Measurements from ENCODE around the gene CASP2. TPM values are rescaled to one million over a fixed set of nuclear protein-coding genes. Genes with fewer than 3 reads are reported as not detected.

CASP2 gene
- total and polyA plus RNA-seq, 2 of the 13 experiments (the other 11 are each of a cell fraction or from before 2014, with no cell fraction given), result 10.2 to 13.7 TPM

- no peak for TF ChIP-seq ZNF691 (CRISPR knock-in tag; IDR thresholded peaks at IDR 0.05; ENCODE audit: borderline replicate concordance, low read depth)
- peak; percentile 70 for TF ChIP-seq ELF3 (CRISPR knock-in tag; IDR thresholded peaks at IDR 0.05)
- peak; percentile 58 for TF ChIP-seq RBM39 (IDR thresholded peaks at IDR 0.05; ENCODE audit: low read depth, low read length, poor library complexity, severe bottlenecking)
- TF ChIP-seq KAT2B (IDR thresholded peaks at IDR 0.05; ENCODE audit: borderline replicate concordance, low read depth, low read length), result no peak
- TF ChIP-seq ZNF577 (CRISPR knock-in tag; IDR thresholded peaks at IDR 0.05; ENCODE audit: borderline replicate concordance, low read depth), result no peak
- TF ChIP-seq AKAP8 (CRISPR knock-in tag; IDR thresholded peaks at IDR 0.05), result 0 out of 2 replicates have a peak, but pooled peaks have one; percentile 57
- no peak for TF ChIP-seq ZC3H4 (CRISPR knock-in tag; IDR thresholded peaks at IDR 0.05; ENCODE audit: borderline replicate concordance)
- TF ChIP-seq AGO1 (IDR thresholded peaks at IDR 0.05; ENCODE audit: low read depth, low read length, poor library complexity, severe bottlenecking), result peak; percentile 50
- TF ChIP-seq HHEX (CRISPR knock-in tag; IDR thresholded peaks at IDR 0.05), result no peak
- no peak for TF ChIP-seq MLLT10 (CRISPR knock-in tag; IDR thresholded peaks at IDR 0.05)
- no peak for TF ChIP-seq TAF15 (IDR thresholded peaks at IDR 0.05; ENCODE audit: low read depth, low read length, poor library complexity, severe bottlenecking)
- no peak for TF ChIP-seq CEBPB (IDR thresholded peaks at IDR 0.05; ENCODE audit: borderline replicate concordance, low read depth, low read length)
- no peak; the same call in 1 of the 2 replicates for TF ChIP-seq TFAP4 (IDR thresholded peaks at IDR 0.05; ENCODE audit: borderline replicate concordance, low read depth)
- TF ChIP-seq GABPB1 (CRISPR knock-in tag; IDR thresholded peaks at IDR 0.05), result peak; percentile 89
- TF ChIP-seq SMAD9 (CRISPR knock-in tag; IDR thresholded peaks at IDR 0.05), result 0 out of 2 replicates have a peak, but pooled peaks have one; percentile 27
- peak in 1 of 2 experiments; percentile 88; a peak in 2 of 4 replicates for TF ChIP-seq KLF16 (CRISPR knock-in tag; IDR thresholded peaks at IDR 0.05)
- no peak for TF ChIP-seq ZNF850 (CRISPR knock-in tag; conservative IDR thresholded peaks at IDR 0.05)
- peak; percentile 52 for TF ChIP-seq BCL6 (CRISPR knock-in tag; IDR thresholded peaks at IDR 0.05)
- no peak for TF ChIP-seq SETDB1 (CRISPR knock-in tag; IDR thresholded peaks at IDR 0.05; ENCODE audit: borderline replicate concordance)
- TF ChIP-seq GMEB2 (CRISPR knock-in tag; IDR thresholded peaks at IDR 0.05; ENCODE audit: low read depth), result no peak
- 0 out of 2 replicates have a peak, but pooled peaks have one; percentile 46 for TF ChIP-seq ZNF138 (CRISPR knock-in tag; IDR thresholded peaks at IDR 0.05; ENCODE audit: low read depth)
- TF ChIP-seq ZNF234 (CRISPR knock-in tag; conservative IDR thresholded peaks at IDR 0.05), result no peak
- 0 out of 2 replicates have a peak, but pooled peaks have one; percentile 9 for TF ChIP-seq EED (CRISPR knock-in tag; IDR thresholded peaks at IDR 0.05)
- TF ChIP-seq ZBTB37 (CRISPR knock-in tag; IDR thresholded peaks at IDR 0.05), result no peak
These were observed 24.6 kb upstream of the CASP2 start, which contains the start of gene GSTK1 (continued) for GRCh38 chr7:143263266-143264195.
